OCI-LY1 (cell line): ENCODE measurements around the gene PPFIA1.

Experiments used
- H2AFZ ChIP-seq: fragments of 200-600 bp; sonication (generic), shearing (Covaris generic); 2 replicates; pipeline ENCODE4 v1.6.0; 2014; ENCODE audit warnings: antibody characterized with exemption, mild to moderate bottlenecking, low read length
- H3F3A ChIP-seq: fragments of 200-600 bp; sonication (generic), shearing (Covaris generic); 2 replicates; pipeline ENCODE4 v1.6.0; 2014; ENCODE audit warnings: mild to moderate bottlenecking, antibody characterized with exemption, low read length, moderate library complexity; ENCODE audit not compliant: insufficient read depth
- H3K27ac ChIP-seq: fragments of 200-600 bp; sonication (generic); 2 replicates; pipeline ENCODE4 v1.5.1; 2014; ENCODE audit warnings: low read length, mixed run types, mild to moderate bottlenecking, low read depth; ENCODE audit not compliant: poor library complexity, severe bottlenecking
- H3K27me3 ChIP-seq: fragments of 200-600 bp; sonication (generic); 2 replicates; pipeline ENCODE4 v1.6.0; 2014; ENCODE audit warnings: antibody characterized with exemption, mild to moderate bottlenecking, low read length, moderate library complexity; ENCODE audit not compliant: insufficient read depth
- H3K36me3 ChIP-seq: fragments of 200-600 bp; sonication (generic); 2 replicates; pipeline ENCODE4 v1.6.1; 2014; ENCODE audit warnings: mild to moderate bottlenecking, antibody characterized with exemption, low read length, moderate library complexity, mixed read lengths; ENCODE audit not compliant: insufficient read depth
- H3K4me1 ChIP-seq: fragments of 200-600 bp; sonication (generic); 2 replicates; pipeline ENCODE4 v1.5.1; 2014; ENCODE audit warnings: mild to moderate bottlenecking, low read length, moderate library complexity; ENCODE audit not compliant: insufficient read depth, severe bottlenecking
- H3K4me2 ChIP-seq: fragments of 200-600 bp; sonication (generic), shearing (Covaris generic); 2 replicates; pipeline ENCODE4 v1.6.1; 2014; ENCODE audit warnings: low read length
- H3K4me3 ChIP-seq: fragments of 200-600 bp; sonication (generic); 2 replicates; pipeline ENCODE4 v1.5.1; 2014; ENCODE audit warnings: low read length, low read depth, mild to moderate bottlenecking, mixed read lengths; ENCODE audit not compliant: poor library complexity, severe bottlenecking
- H3K79me2 ChIP-seq: fragments of 200-600 bp; shearing (Covaris generic); 2 replicates; pipeline ENCODE4 v1.6.1; 2016; ENCODE audit warnings: mixed run types, low read length, mixed read lengths; ENCODE audit not compliant: insufficient read depth
- H3K9ac ChIP-seq: fragments of 200-600 bp; sonication (generic), shearing (Covaris generic); 2 replicates; pipeline ENCODE4 v1.6.1; 2014; ENCODE audit warnings: mild to moderate bottlenecking, low read length, mixed read lengths
- H3K9me2 ChIP-seq: fragments of 200-600 bp; sonication (generic), shearing (Covaris generic); 2 replicates; pipeline ENCODE4 v1.6.1; 2014; ENCODE audit warnings: low read depth, mild to moderate bottlenecking, low read length, mixed read lengths
- H3K9me3 ChIP-seq: fragments of 200-600 bp; shearing (Covaris generic); 2 replicates; pipeline ENCODE4 v1.6.1; 2014; ENCODE audit warnings: low read length, mixed read lengths
- H4K20me1 ChIP-seq: fragments of 200-600 bp; sonication (generic), shearing (Covaris generic); 2 replicates; pipeline ENCODE4 v1.6.0; 2016; ENCODE audit warnings: mild to moderate bottlenecking, low read length; ENCODE audit not compliant: insufficient read depth
- CTCF ChIP-seq: fragments of 200-600 bp; sonication (generic), shearing (Covaris generic); IDR thresholded peaks from 2 replicates; pipeline ENCODE4 v1.5.1; 2017; ENCODE audit warnings: mild to moderate bottlenecking, antibody characterized with exemption, low read length, moderate library complexity, mixed read lengths
- EZH2 ChIP-seq: fragments of 200-600 bp; sonication (generic), shearing (Covaris generic); IDR thresholded peaks from 2 replicates; pipeline ENCODE4 v1.8.0; 2017; ENCODE audit warnings: borderline replicate concordance, mixed run types, mild to moderate bottlenecking, antibody characterized with exemption, low read length, moderate library complexity, mixed read lengths

The PPFIA1 gene

DNA sequence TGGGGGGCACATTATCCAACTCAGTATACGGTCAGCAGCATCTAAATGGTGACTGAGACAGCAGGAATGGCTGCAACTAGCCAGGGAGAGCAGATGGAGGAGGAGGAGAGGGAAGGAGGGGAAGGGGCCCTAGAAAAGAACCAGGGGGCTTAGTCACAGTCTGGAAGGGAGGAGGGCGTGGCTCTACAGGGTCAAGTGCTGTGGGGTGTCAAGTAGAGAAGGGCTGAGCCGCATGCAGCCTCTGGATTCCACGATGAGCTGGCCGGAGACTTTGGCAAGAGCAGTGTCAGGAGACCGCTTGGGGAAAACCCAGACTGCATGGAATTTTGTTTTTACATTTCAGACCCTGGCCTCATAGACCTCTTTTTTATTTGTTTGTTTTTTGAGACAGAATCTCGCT lies 25.8 kb upstream of the PPFIA1 start:
- Histone ChIP-seq H4K20me1 (no peaks in the 10 kb centered on the region), H3K9me2 (no peaks in the 10 kb centered on the region), H3K27ac (no peak overlapping the region), H3K4me2 (no peak overlapping the region), H3K36me3 (no peaks in the 10 kb centered on the region), H3K9me3 (no peaks in the 10 kb centered on the region), H3K27me3 (no peaks in the 10 kb centered on the region), H3F3A (no peaks in the 10 kb centered on the region), H3K4me1 (no peaks in the 10 kb centered on the region), H3K9ac (no peak overlapping the region), H3K4me3 (no peak overlapping the region), H3K79me2 (no peaks in the 10 kb centered on the region), H2AFZ (no peak overlapping the region)
- TF ChIP-seq CTCF (no peak), EZH2 (no peak)

- H3K9me3 ChIP-seq: no peaks in the 10 kb centered on the region
- H3K9ac ChIP-seq: no peak overlapping the region
- no peak overlapping the region for H3K4me2 ChIP-seq
- no peaks in the 10 kb centered on the region for H3K27me3 ChIP-seq
- H4K20me1 ChIP-seq: no peaks in the 10 kb centered on the region
- H3K36me3 ChIP-seq: no peaks in the 10 kb centered on the region
- H3K9me2 ChIP-seq: no peaks in the 10 kb centered on the region
- no peaks in the 10 kb centered on the region for H3K4me1 ChIP-seq
- no peak for TF ChIP-seq EZH2
- TF ChIP-seq CTCF: no peak
- no peaks in the 10 kb centered on the region for H3F3A ChIP-seq
- H3K79me2 ChIP-seq: no peaks in the 10 kb centered on the region
- no peak overlapping the region for H3K27ac ChIP-seq
- H3K4me3 ChIP-seq: no peak overlapping the region
- no peak overlapping the region for H2AFZ ChIP-seq
Observed at GRCh38 chr11:70246196-70246595, 24.3 kb upstream of the PPFIA1 start.

DNA sequence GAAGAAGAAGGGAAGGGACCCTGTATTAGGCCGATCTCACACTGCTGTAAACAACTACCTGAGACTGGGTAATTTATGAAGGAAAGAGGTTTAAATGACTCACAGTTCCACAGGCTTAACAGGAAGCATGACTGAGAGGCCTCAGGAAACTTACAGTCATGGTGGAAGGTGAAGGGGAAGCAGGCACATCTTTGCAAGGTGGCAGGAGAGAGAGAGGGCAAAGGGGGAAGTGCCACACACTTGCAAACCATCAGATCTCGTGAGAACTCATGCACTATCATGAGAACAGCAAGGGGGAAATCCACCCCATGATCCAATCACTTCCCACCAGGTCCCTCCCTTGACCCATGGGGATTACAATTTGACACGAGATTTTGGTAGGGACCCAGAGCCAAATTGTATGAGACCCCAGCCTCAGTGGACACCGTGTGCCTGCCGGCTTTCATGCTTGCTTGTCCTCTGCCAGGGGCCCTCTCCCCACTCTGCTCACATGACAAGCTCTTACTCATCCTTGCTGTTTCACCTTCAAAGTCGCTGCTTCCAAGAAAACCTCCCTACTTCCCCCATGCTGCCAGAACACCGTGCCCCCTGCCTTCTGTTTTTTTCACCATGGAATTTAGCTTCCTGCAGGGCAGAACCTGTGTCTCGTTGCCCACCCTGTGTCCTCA lies 23.3 kb upstream of the PPFIA1 start:
- H3K4me1 ChIP-seq: no peaks in the 10 kb centered on the region
- H3K27ac ChIP-seq: no peak overlapping the region
- H3K4me2 ChIP-seq: no peak overlapping the region
- H3F3A ChIP-seq: no peaks in the 10 kb centered on the region
- H3K9me2 ChIP-seq: no peaks in the 10 kb centered on the region
- no peaks in the 10 kb centered on the region for H3K79me2 ChIP-seq
- no peaks in the 10 kb centered on the region for H3K36me3 ChIP-seq
- no peak for TF ChIP-seq EZH2
- no peak for TF ChIP-seq CTCF
- H3K27me3 ChIP-seq: no peaks in the 10 kb centered on the region
- no peak overlapping the region for H3K9ac ChIP-seq
- no peaks in the 10 kb centered on the region for H3K9me3 ChIP-seq
- no peaks in the 10 kb centered on the region for H4K20me1 ChIP-seq
- no peak overlapping the region for H3K4me3 ChIP-seq
- no peak overlapping the region for H2AFZ ChIP-seq
